Measurements from ENCODE around the gene PLVAP. TPM values are rescaled to one million over a fixed set of nuclear protein-coding genes. Genes with fewer than 3 reads are reported as not detected.
A peak's percentile ranks its signal among the peaks of the same experiment; 100 is the strongest.

The PLVAP gene
- total RNA-seq, 2 experiments from 2014 or later, result not detected

DNA sequence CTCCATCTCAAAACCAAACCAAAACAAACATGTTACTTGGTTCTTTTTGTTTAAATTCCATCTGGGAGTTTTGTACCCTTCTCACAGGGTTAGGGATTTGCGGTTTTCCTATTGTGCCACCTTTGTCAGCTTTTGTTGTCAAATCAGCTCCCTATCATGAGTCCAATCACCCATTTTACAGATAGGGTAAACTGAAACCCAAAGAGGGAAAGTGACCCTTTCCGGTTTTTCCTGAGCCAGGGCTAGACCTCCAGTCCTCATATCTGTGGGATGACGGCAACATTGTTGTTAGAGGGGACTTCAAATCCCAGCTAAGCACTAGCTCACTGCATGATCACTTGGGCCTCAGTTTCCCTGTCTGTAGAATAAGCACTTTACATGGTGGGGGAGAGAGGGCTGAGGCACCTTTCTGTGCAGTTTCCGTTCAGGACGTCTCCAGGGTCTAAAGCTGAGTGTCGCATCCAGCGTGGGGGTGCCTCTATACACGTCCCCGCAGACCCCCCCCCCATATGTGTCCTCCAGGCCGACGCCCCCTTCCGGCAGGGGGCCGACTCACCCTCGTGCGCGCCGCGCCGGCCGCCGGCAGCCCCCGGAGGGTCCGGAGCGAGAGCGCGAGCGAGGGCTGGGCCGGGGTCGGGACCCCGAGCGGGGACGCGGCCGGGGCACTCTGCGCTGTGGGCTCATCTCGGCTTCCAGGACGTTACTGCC is 13.0 kb upstream of the PLVAP start:
- H3K4me3 Mint-ChIP-seq, result no peak overlapping the region
- H3K9me3 Mint-ChIP-seq, result no peaks in the 10 kb centered on the region
- no peaks in the 10 kb centered on the region for H3K9me3 ChIP-seq (ENCODE audit: control insufficient read depth in 1 of 2, insufficient read depth in 1 of 2, low read length in 2 of 2)
- POLR2A ChIA-PET, result interaction anchor here (1.1 to 1.2 kb wide), 3 partner anchors 15 to 29 kb away, joined by 3 to 6 read pairs (median 4); partner anchors contain the start of genes BST2 and MVB12A
- TF ChIP-seq, protein P1, sequence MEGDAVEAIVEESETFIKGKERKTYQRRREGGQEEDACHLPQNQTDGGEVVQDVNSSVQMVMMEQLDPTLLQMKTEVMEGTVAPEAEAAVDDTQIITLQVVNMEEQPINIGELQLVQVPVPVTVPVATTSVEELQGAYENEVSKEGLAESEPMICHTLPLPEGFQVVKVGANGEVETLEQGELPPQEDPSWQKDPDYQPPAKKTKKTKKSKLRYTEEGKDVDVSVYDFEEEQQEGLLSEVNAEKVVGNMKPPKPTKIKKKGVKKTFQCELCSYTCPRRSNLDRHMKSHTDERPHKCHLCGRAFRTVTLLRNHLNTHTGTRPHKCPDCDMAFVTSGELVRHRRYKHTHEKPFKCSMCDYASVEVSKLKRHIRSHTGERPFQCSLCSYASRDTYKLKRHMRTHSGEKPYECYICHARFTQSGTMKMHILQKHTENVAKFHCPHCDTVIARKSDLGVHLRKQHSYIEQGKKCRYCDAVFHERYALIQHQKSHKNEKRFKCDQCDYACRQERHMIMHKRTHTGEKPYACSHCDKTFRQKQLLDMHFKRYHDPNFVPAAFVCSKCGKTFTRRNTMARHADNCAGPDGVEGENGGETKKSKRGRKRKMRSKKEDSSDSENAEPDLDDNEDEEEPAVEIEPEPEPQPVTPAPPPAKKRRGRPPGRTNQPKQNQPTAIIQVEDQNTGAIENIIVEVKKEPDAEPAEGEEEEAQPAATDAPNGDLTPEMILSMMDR (IDR thresholded peaks at IDR 0.05), result no peak
- H3K27me3 Mint-ChIP-seq, result no peaks in the 10 kb centered on the region
- H3K27me3 ChIP-seq (ENCODE audit: control insufficient read depth in 1 of 2, insufficient read depth in 2 of 2, low read length in 2 of 2), result no peaks in the 10 kb centered on the region
- peaks cover 19% of the 10 kb centered on the region for H3K4me1 Mint-ChIP-seq (ENCODE audit: low read depth)
- no peaks in the 10 kb centered on the region for H3K36me3 ChIP-seq (ENCODE audit: insufficient read depth, low read length)
- CTCF ChIA-PET, result interaction anchor here (0.5 to 1.4 kb wide), 4 partner anchors 56 to 1549 kb away, joined by 3 to 4 read pairs (median 3); no protein-coding TSS in a partner anchor
- no peak overlapping the region for H3K27ac Mint-ChIP-seq
- H3K27ac ChIP-seq (ENCODE audit: low read depth in 1 of 2, low read length in 2 of 2), result no peak overlapping the region
- no peak for ATAC-seq (ENCODE audit: poor library complexity)
- peak in 3 of 14 experiments; percentile 33 to 50 (median 45) for DNase-seq
- H3K4me3 ChIP-seq (ENCODE audit: low read length), result peak overlapping the region; percentile 74
- intact Hi-C loops (cut with DNase I, micrococcal nuclease), result loop anchor here (5.0 to 10.0 kb wide), 3 partner anchors 77 to 325 kb away; partner anchors contain the start of genes BABAM1 (in 1 of the 2) and USHBP1 (in 1 of the 2)
- H3K36me3 Mint-ChIP-seq (ENCODE audit: low read depth), result no peaks in the 10 kb centered on the region
- peaks cover 29% of the 10 kb centered on the region for H3K4me1 ChIP-seq (ENCODE audit: insufficient read depth, low read length)

DNA sequence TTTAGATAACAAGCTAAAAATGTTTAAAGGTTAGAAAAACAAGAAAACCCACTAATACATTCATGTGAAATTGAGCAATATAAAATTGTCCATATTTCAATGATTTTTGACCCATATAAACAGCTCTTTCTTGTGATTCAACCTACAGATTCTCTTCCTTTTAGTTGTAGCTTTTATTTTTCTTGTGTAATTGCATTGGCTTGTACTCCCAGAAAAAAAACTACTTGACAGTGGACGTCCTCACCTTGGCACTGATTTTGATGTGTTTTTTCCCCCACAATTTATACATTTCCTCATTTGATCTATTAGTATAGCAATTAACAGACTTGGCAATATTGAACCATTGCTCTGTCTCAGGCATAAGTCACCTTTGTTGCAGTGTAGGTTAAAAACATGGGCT is 12.1 kb upstream of the PLVAP start:
- no peaks in the 10 kb centered on the region for H3K36me3 ChIP-seq (ENCODE audit: insufficient read depth, low read length)
- no peaks in the 10 kb centered on the region for H3K36me3 Mint-ChIP-seq (ENCODE audit: low read depth)
- TF ChIP-seq, protein P1 (IDR thresholded peaks at IDR 0.05), result no peak
- H3K4me1 Mint-ChIP-seq (ENCODE audit: low read depth), result peaks cover 17% of the 10 kb centered on the region
- no peaks in the 10 kb centered on the region for H3K27me3 Mint-ChIP-seq
- no peaks in the 10 kb centered on the region for H3K9me3 ChIP-seq (ENCODE audit: control insufficient read depth in 1 of 2, insufficient read depth in 1 of 2, low read length in 2 of 2)
- ChIA-PET CTCF (interaction anchor here (0.9 to 1.4 kb wide), 2 partner anchors 55 to 96 kb away, joined by 3 read pairs; no protein-coding TSS in a partner anchor), POLR2A (interaction anchor here (1.0 to 1.1 kb wide), 2 partner anchors 15 to 17 kb away, joined by 3 read pairs; partner anchors contain the start of gene BST2)
- DNase-seq (no peak), ATAC-seq (ENCODE audit: poor library complexity) (no peak)
- intact Hi-C loops (cut with DNase I, micrococcal nuclease), result loop anchor here (10.0 kb wide), 2 partner anchors 124 to 324 kb away; partner anchors contain the start of genes BABAM1 (in 1 of the 2) and USHBP1 (in 1 of the 2)
- no peaks in the 10 kb centered on the region for H3K9me3 Mint-ChIP-seq
- H3K4me1 ChIP-seq (ENCODE audit: insufficient read depth, low read length), result peaks cover 24% of the 10 kb centered on the region
- H3K27me3 ChIP-seq (ENCODE audit: control insufficient read depth in 1 of 2, insufficient read depth in 2 of 2, low read length in 2 of 2), result no peaks in the 10 kb centered on the region
- H3K27ac ChIP-seq (ENCODE audit: low read depth in 1 of 2, low read length in 2 of 2), result no peak overlapping the region
- H3K27ac Mint-ChIP-seq, result no peak overlapping the region
- H3K4me3 ChIP-seq (ENCODE audit: low read length), result no peak overlapping the region
- peak overlapping the region; percentile 62 for H3K4me3 Mint-ChIP-seq

DNA sequence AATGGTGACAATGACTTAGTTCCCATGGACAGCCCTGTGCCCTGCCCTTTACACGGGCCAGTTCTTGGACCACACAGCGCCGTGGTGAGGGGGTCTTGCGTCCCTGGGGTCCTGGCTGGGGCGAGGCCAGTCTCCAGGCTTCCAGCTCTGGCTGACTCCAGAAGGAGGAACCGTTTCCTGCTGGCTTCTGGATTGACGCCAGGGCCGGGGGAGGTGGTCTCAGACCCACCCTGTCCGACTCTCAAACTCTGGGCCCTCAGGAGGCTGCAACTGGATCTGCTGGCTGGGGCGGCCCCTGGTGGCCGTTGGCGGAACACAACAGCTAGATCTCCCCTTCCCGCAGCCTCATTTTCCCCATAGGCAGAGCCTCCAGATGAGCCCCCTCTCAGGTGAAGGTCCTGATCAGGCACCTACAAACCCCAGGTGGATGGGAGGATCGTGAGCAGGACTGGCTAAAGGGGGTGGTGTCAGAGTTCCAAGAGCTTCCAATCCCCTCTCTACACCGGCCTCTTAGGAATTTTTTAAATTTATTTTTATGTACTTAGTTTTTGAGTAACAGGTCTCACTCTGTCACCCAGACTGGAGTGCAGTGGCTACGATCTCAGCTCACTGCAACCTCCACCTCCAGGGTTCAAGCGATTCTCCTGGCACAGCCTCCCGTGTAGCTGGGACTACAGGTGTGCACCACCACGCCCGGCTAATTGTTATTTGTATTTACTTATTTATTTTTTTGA is 8.9 kb upstream of the PLVAP start:
- intact Hi-C loops (cut with DNase I, micrococcal nuclease), result loop anchor here (1.0 to 10.0 kb wide), 5 partner anchors 40 to 321 kb away; partner anchors contain the start of genes BABAM1 (in 1 of the 2) and USHBP1 (in 1 of the 2)
- no peak overlapping the region for H3K27ac Mint-ChIP-seq
- peak; percentile 40 to 80 (median 54) for DNase-seq
- H3K36me3 Mint-ChIP-seq (ENCODE audit: low read depth), result no peaks in the 10 kb centered on the region
- no peak overlapping the region for H3K4me3 ChIP-seq (ENCODE audit: low read length)
- CTCF ChIA-PET, result interaction anchor here (0.6 to 2.2 kb wide), 16 partner anchors 10 to 126 kb away, joined by 3 to 17 read pairs (median 3); partner anchors contain the start of genes ABHD8, BST2, MVB12A and TMEM221
- POLR2A ChIA-PET, result interaction anchor here (0.9 to 1.0 kb wide), 2 partner anchors 9 to 93 kb away, joined by 3 read pairs; no protein-coding TSS in a partner anchor
- H3K9me3 Mint-ChIP-seq, result no peaks in the 10 kb centered on the region
- H3K4me1 ChIP-seq (ENCODE audit: insufficient read depth, low read length), result peaks cover 16% of the 10 kb centered on the region
- no peak overlapping the region for H3K27ac ChIP-seq (ENCODE audit: low read depth in 1 of 2, low read length in 2 of 2)
- no peaks in the 10 kb centered on the region for H3K36me3 ChIP-seq (ENCODE audit: insufficient read depth, low read length)
- peaks cover 10% of the 10 kb centered on the region for H3K4me1 Mint-ChIP-seq (ENCODE audit: low read depth)
- ATAC-seq (ENCODE audit: poor library complexity), result peak; percentile 51
- H3K4me3 Mint-ChIP-seq, result peak overlapping the region; percentile 38
- H3K9me3 ChIP-seq (ENCODE audit: control insufficient read depth in 1 of 2, insufficient read depth in 1 of 2, low read length in 2 of 2), result no peaks in the 10 kb centered on the region
- H3K27me3 Mint-ChIP-seq, result no peaks in the 10 kb centered on the region
- TF ChIP-seq, protein P1 (IDR thresholded peaks at IDR 0.05), result peak; percentile 92
- no peaks in the 10 kb centered on the region for H3K27me3 ChIP-seq (ENCODE audit: control insufficient read depth in 1 of 2, insufficient read depth in 2 of 2, low read length in 2 of 2)
